Dendritic cell treated with granulocyte-macrophage colony-stimulating factor and Interleukin-4, amounts not matched to agents 40 ng/mL and 50 ng/mL, for 4 days (primary cell): ENCODE data around the gene REPS1.

ENCODE experiments used
- H3K27ac Mint-ChIP-seq: one replicate; pipeline ENCODE4 v1.8.0; 2022; ENCODE audit warnings: mild to moderate bottlenecking, mixed read lengths
- H3K27me3 Mint-ChIP-seq: one replicate; pipeline ENCODE4 v1.8.0; 2022; ENCODE audit warnings: mild to moderate bottlenecking, mixed read lengths
- H3K36me3 Mint-ChIP-seq: one replicate; pipeline ENCODE4 v1.8.0; 2022; ENCODE audit warnings: low read depth, mixed read lengths
- H3K4me1 Mint-ChIP-seq: one replicate; pipeline ENCODE4 v1.8.0; 2022; ENCODE audit warnings: low read depth, mixed read lengths
- H3K4me3 Mint-ChIP-seq: one replicate; pipeline ENCODE4 v1.8.0; 2022; ENCODE audit warnings: mild to moderate bottlenecking, moderate library complexity, mixed read lengths
- H3K9me3 Mint-ChIP-seq: one replicate; pipeline ENCODE4 v1.8.0; 2022; ENCODE audit warnings: mixed read lengths
- intact Hi-C: fragments of 100-400 bp; cut with micrococcal nuclease; formaldehyde crosslinking; loops from one replicate; pipeline ENCODE4 v1.15.0; 2022

Gene REPS1

GRCh38 chr6:138972226-138972665 lies 15.8 kb downstream of the REPS1 start:
- Mint-ChIP-seq H3K27ac (peak overlapping the region; percentile 81), H3K4me3 (no peak overlapping the region), H3K4me1 (peaks cover 62% of the 10 kb centered on the region), H3K9me3 (no peaks in the 10 kb centered on the region), H3K27me3 (no peaks in the 10 kb centered on the region), H3K36me3 (no peaks in the 10 kb centered on the region)
- intact Hi-C loops: no loop called here

- H3K36me3 Mint-ChIP-seq: no peaks in the 10 kb centered on the region
- peaks cover 62% of the 10 kb centered on the region for H3K4me1 Mint-ChIP-seq
- H3K27ac Mint-ChIP-seq: peak overlapping the region; percentile 81
- no peaks in the 10 kb centered on the region for H3K27me3 Mint-ChIP-seq
- intact Hi-C loops: loop anchor here (1.0 kb wide), 1 partner anchor 9 kb away; no protein-coding TSS in a partner anchor
- no peaks in the 10 kb centered on the region for H3K9me3 Mint-ChIP-seq
- H3K4me3 Mint-ChIP-seq: peak overlapping the region; percentile 17
These were observed 16.5 kb downstream of the REPS1 start for GRCh38 chr6:138971601-138972000.

DNA sequence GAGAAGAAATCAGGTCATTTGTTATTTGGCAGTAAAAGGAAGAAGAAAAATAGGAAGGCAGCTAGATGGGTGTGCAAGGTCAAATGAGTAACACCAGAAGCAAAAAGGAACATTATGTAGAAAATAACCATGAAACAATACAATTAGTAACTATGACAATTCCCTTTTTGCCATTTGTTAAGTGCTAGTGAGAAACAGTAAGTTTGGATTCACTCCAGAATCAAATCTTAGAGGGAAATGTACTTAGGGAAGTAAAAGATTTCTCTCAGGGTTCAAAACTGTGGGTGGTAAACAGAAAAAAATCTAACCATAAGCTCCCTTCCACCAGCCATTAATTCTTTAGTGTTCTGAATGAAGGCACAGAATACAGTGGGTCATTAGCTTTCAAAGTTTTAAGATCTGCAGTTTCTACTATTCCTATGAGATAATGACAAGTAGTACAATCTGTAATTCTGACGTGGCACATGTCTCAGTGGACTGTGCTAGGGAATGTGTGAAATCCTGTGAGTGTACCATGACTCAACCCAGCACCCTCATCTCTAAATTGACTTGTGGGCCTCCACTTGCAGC lies 17.1 kb downstream of the REPS1 start:
- H3K9me3 Mint-ChIP-seq: no peaks in the 10 kb centered on the region
- no peak overlapping the region for H3K4me3 Mint-ChIP-seq
- no peaks in the 10 kb centered on the region for H3K36me3 Mint-ChIP-seq
- intact Hi-C loops: loop anchor here (1.0 kb wide), 1 partner anchor 9 kb away; no protein-coding TSS in a partner anchor
- H3K27ac Mint-ChIP-seq: peak overlapping the region; percentile 81
- no peaks in the 10 kb centered on the region for H3K27me3 Mint-ChIP-seq
- H3K4me1 Mint-ChIP-seq: peaks cover 62% of the 10 kb centered on the region

DNA sequence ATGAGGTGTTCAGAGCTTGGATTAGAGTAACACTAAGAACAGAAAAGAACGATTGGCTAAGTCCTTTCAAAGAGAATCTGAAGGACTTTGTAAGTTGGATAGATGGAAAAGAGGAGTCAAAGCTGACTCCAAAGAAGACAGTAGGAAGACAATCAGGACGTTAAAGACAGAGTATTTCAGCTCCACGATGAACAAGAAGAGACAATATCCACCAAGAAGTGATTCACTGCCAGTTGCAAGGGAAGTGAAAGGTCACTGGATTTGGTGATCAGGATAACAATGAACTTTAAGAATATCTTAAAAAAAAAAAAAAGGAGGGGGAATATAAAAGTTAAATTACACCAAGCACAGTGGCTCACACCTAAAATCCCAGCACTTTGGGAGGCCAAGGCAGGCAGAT lies 17.9 kb downstream of the REPS1 start:
- Mint-ChIP-seq H3K27me3 (no peaks in the 10 kb centered on the region), H3K36me3 (no peaks in the 10 kb centered on the region), H3K4me3 (no peak overlapping the region), H3K9me3 (no peaks in the 10 kb centered on the region), H3K4me1 (peaks cover 59% of the 10 kb centered on the region), H3K27ac (peak overlapping the region; percentile 81)
- intact Hi-C loops: no loop called here

- H3K36me3 Mint-ChIP-seq: no peaks in the 10 kb centered on the region
- H3K9me3 Mint-ChIP-seq: no peaks in the 10 kb centered on the region
- H3K4me1 Mint-ChIP-seq: peaks cover 35% of the 10 kb centered on the region
- H3K4me3 Mint-ChIP-seq: no peak overlapping the region
- no peaks in the 10 kb centered on the region for H3K27me3 Mint-ChIP-seq
- intact Hi-C loops: no loop called here
- no peak overlapping the region for H3K27ac Mint-ChIP-seq
These were observed 21.2 kb downstream of the REPS1 start for GRCh38 chr6:138966870-138967269.

- Mint-ChIP-seq H3K27ac (no peak overlapping the region), H3K36me3 (no peaks in the 10 kb centered on the region), H3K9me3 (no peaks in the 10 kb centered on the region), H3K27me3 (no peaks in the 10 kb centered on the region), H3K4me1 (peaks cover 26% of the 10 kb centered on the region), H3K4me3 (no peak overlapping the region)
- intact Hi-C loops: no loop called here
These were observed 22.1 kb downstream of the REPS1 start for GRCh38 chr6:138965971-138966370.

GRCh38 chr6:138965291-138965874 lies 22.7 kb downstream of the REPS1 start:
- Mint-ChIP-seq H3K4me1 (peaks cover 20% of the 10 kb centered on the region), H3K27me3 (no peaks in the 10 kb centered on the region), H3K4me3 (no peak overlapping the region), H3K9me3 (no peaks in the 10 kb centered on the region), H3K36me3 (no peaks in the 10 kb centered on the region), H3K27ac (no peak overlapping the region)
- intact Hi-C loops: no loop called here

GRCh38 chr6:138964012-138964411 lies 24.0 kb downstream of the REPS1 start:
- no peaks in the 10 kb centered on the region for H3K27me3 Mint-ChIP-seq
- no peaks in the 10 kb centered on the region for H3K9me3 Mint-ChIP-seq
- H3K36me3 Mint-ChIP-seq: no peaks in the 10 kb centered on the region
- H3K27ac Mint-ChIP-seq: no peak overlapping the region
- no peak overlapping the region for H3K4me3 Mint-ChIP-seq
- peaks cover 13% of the 10 kb centered on the region for H3K4me1 Mint-ChIP-seq
- intact Hi-C loops: no loop called here

GRCh38 chr6:138963531-138963930 lies 24.5 kb downstream of the REPS1 start:
- Mint-ChIP-seq H3K4me3 (no peak overlapping the region), H3K9me3 (no peaks in the 10 kb centered on the region), H3K27ac (no peak overlapping the region), H3K4me1 (peaks cover 14% of the 10 kb centered on the region), H3K27me3 (no peaks in the 10 kb centered on the region), H3K36me3 (no peaks in the 10 kb centered on the region)
- intact Hi-C loops: loop anchor here (2.0 kb wide), 1 partner anchor 27 kb away; no protein-coding TSS in a partner anchor

GRCh38 chr6:138963119-138963518 lies 24.9 kb downstream of the REPS1 start:
- H3K9me3 Mint-ChIP-seq: no peaks in the 10 kb centered on the region
- no peaks in the 10 kb centered on the region for H3K36me3 Mint-ChIP-seq
- intact Hi-C loops: loop anchor here (2.0 kb wide), 1 partner anchor 26 kb away; no protein-coding TSS in a partner anchor
- peaks cover 18% of the 10 kb centered on the region for H3K4me1 Mint-ChIP-seq
- no peak overlapping the region for H3K4me3 Mint-ChIP-seq
- H3K27ac Mint-ChIP-seq: no peak overlapping the region
- H3K27me3 Mint-ChIP-seq: no peaks in the 10 kb centered on the region

DNA sequence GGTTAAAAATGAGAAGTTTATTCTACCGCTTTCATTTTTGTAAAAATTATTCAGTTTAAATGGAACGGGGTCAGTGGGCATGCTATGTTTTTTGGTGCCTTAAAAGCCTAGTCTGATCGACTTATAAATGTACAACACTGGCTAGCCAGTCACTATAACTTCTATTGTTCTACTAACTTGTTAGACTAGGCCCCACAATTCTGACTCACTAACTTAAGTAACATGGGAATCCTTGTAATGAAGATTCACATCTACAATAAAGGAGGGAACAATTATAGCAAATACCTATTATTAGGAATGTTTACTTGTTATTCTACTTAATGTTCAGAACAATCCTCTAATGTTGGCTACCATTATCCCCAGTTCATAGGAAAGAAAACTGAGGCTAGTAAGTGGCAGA lies 28.5 kb downstream of the REPS1 start:
- H3K4me3 Mint-ChIP-seq: no peak overlapping the region
- H3K4me1 Mint-ChIP-seq: peaks cover 36% of the 10 kb centered on the region
- no peaks in the 10 kb centered on the region for H3K36me3 Mint-ChIP-seq
- intact Hi-C loops: no loop called here
- no peaks in the 10 kb centered on the region for H3K27me3 Mint-ChIP-seq
- no peaks in the 10 kb centered on the region for H3K9me3 Mint-ChIP-seq
- no peak overlapping the region for H3K27ac Mint-ChIP-seq

GRCh38 chr6:138958595-138958994 lies 29.5 kb downstream of the REPS1 start:
- Mint-ChIP-seq H3K27ac (no peak overlapping the region), H3K27me3 (no peaks in the 10 kb centered on the region), H3K4me1 (peaks cover 43% of the 10 kb centered on the region), H3K4me3 (no peak overlapping the region), H3K9me3 (peaks cover 8% of the 10 kb centered on the region), H3K36me3 (peaks cover 6% of the 10 kb centered on the region)
- intact Hi-C loops: no loop called here

GRCh38 chr6:138957903-138958302 lies 30.1 kb downstream of the REPS1 start:
- intact Hi-C loops: no loop called here
- H3K4me1 Mint-ChIP-seq: peaks cover 50% of the 10 kb centered on the region
- no peak overlapping the region for H3K4me3 Mint-ChIP-seq
- H3K9me3 Mint-ChIP-seq: peaks cover 9% of the 10 kb centered on the region
- no peaks in the 10 kb centered on the region for H3K27me3 Mint-ChIP-seq
- peak overlapping the region; percentile 46 for H3K27ac Mint-ChIP-seq
- H3K36me3 Mint-ChIP-seq: peaks cover 6% of the 10 kb centered on the region

GRCh38 chr6:138957484-138957883 lies 30.6 kb downstream of the REPS1 start:
- peak overlapping the region; percentile 46 for H3K27ac Mint-ChIP-seq
- no peak overlapping the region for H3K4me3 Mint-ChIP-seq
- H3K27me3 Mint-ChIP-seq: no peaks in the 10 kb centered on the region
- H3K4me1 Mint-ChIP-seq: peaks cover 51% of the 10 kb centered on the region
- H3K9me3 Mint-ChIP-seq: peaks cover 9% of the 10 kb centered on the region
- intact Hi-C loops: no loop called here
- peaks cover 6% of the 10 kb centered on the region for H3K36me3 Mint-ChIP-seq
